GM12801 (cell line): Measurements from ENCODE around the gene EAF2.

ENCODE experiments used
- CTCF ChIP-seq: IDR thresholded peaks from one replicate; pipeline ENCODE4 v1.5.1; 2011; ENCODE audit warnings: control low read depth; ENCODE audit not compliant: insufficient read length; ENCODE audit errors: extremely low read depth

EAF2 gene

DNA sequence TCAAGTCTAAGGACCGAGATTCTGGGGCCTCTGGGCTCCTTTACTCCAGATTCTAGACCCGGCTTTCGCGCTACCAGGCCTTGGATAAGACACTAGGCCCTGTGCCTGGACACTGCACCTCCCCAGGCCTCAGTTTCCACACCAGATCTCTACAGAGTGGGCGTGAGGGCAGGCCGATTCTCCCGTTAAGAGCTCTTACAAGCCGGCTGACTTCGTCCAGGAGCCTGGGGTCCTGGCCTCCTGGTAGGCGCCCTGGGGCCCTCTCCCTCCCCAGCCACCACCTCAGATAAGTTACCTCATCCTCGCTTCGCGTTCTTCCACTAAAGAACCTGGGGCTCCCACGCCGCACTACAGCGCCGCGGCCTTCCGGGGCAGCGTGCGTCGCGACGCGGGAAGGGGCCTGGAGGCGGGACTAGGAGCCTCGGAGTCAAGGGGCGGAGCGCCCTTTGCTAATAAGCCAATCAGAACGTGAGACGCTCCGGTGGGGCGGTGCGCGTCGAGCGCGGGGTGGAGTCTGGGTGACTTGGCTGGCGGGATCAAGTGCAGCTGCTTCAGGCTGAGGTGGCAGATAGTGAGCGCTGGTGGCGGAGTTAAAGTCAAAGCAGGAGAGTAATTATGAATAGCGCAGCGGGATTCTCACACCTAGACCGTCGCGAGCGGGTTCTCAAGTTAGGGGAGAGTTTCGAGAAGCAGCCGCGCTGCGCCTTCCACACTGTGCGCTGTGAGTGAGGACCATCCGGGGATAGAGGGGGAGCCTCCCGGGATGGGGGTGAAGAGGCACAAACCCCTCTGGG lies at the start of gene EAF2, which contains the start of gene IQCB1:
Gene EAF2 (plus strand): TSS at position 539 of the 794 bp plus-strand sequence. CDS start 77 bp downstream, at position 616.
Gene IQCB1 (minus strand): TSS at position 390 of the 794 bp plus-strand sequence. CDS start 6,100 bp downstream, outside the sequence.
- no peak for TF ChIP-seq CTCF

- no peak for TF ChIP-seq CTCF
Measured at GRCh38 chr3:121786485-121786884, 48.5 kb upstream of the EAF2 start.

GRCh38 chr3:121793078-121793477 lies 41.9 kb upstream of the EAF2 start:
- TF ChIP-seq CTCF = no peak

- TF ChIP-seq CTCF = no peak
Measured at GRCh38 chr3:121794264-121794983, 40.6 kb upstream of the EAF2 start.

GRCh38 chr3:121796970-121797369 lies 38.0 kb upstream of the EAF2 start:
- TF ChIP-seq CTCF = no peak

- TF ChIP-seq CTCF = no peak
Measured at GRCh38 chr3:121800906-121801305, 34.1 kb upstream of the EAF2 start.

DNA sequence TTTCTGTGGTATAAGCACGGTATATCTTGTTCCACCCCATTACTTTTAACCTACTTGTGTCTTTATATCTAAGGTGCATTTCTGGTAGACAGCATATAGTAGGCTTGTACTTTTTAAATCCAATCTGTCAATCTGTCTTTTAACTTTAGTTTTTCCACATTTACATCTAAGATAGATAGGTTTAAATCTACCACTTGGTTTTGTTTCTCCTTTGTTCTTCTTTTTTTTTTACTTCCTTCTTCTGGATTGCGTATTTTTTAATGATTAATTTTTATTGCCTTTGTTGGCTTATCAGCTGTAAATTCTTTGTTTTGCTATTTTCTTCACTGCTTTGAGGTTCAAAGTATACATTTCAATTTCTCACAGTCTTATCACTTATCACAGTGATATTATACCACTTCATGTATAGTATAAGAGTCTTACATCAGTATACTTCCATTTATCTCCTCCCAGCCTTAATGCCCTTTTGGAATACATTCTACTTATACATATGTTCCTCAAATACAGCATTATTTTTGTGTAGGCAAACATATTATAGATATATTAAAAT lies 31.2 kb upstream of the EAF2 start:
- no peak for TF ChIP-seq CTCF
